CD4-positive, CD25-positive, alpha-beta regulatory T cell (primary cell): ENCODE results near the gene ESR1. TPM values are rescaled to one million over a fixed set of nuclear protein-coding genes. Genes with fewer than 3 reads are reported as not detected.
"Not testable (repeated sequence)": the region's sequence is repeated elsewhere in the genome, so short reads cannot be mapped to it uniquely, and the experiment has no call there.

Experiments used
- ATAC-seq, 2 donors: fragments of 150-1000 bp; cut with Tn5 transposase; one replicate each; pipeline ENCODE4 v1.10.0; 2021; ENCODE audit warnings: low read depth in 2 of 2, moderate number of reproducible peaks in 2 of 2, moderate library complexity in 1 of 2
- DNase-seq, 3 donors: peaks; one replicate each; pipeline versions ENCODE4 v3.0.0 to v3.0.0-alpha.2; 2012 to 2022; ENCODE audit warnings: mixed read lengths in 1 of 3
- H3K27ac ChIP-seq: one replicate; pipeline ENCODE4 v1.7.0; 2013; ENCODE audit warnings: mild to moderate bottlenecking, low read length; ENCODE audit not compliant: insufficient read depth, poor library complexity, severe bottlenecking
- H3K27me3 ChIP-seq: one replicate; pipeline ENCODE4 v1.7.0; 2013; ENCODE audit warnings: low read length; ENCODE audit not compliant: control insufficient read depth, insufficient read depth
- H3K36me3 ChIP-seq: one replicate; pipeline ENCODE4 v1.7.0; 2013; ENCODE audit warnings: mild to moderate bottlenecking, low read length, moderate library complexity; ENCODE audit not compliant: control insufficient read depth, insufficient read depth
- H3K4me1 ChIP-seq: 2 replicates; pipeline ENCODE4 v1.7.0; 2013; ENCODE audit warnings: mild to moderate bottlenecking, low read length; ENCODE audit not compliant: insufficient read depth, control insufficient read depth, poor library complexity, severe bottlenecking
- H3K4me3 ChIP-seq: one replicate; pipeline ENCODE4 v1.7.0; 2013; ENCODE audit warnings: low read depth, mild to moderate bottlenecking, low read length, moderate library complexity
- H3K9me3 ChIP-seq, 2 experiments: 1 replicate in 1 of 2; 2 replicates in 1 of 2; pipeline ENCODE4 v1.7.0; 2013; ENCODE audit warnings: low read length in 2 of 2, mild to moderate bottlenecking in 1 of 2, moderate library complexity in 1 of 2; ENCODE audit not compliant: control insufficient read depth in 2 of 2
- H3K27ac Mint-ChIP-seq, 3 donors: one replicate each; pipeline ENCODE4 v1.8.0; 2020 to 2022; ENCODE audit warnings: mild to moderate bottlenecking in 3 of 3, mixed read lengths in 3 of 3, moderate library complexity in 2 of 3
- H3K27me3 Mint-ChIP-seq: one replicate; pipeline ENCODE4 v1.8.0; 2022; ENCODE audit warnings: mild to moderate bottlenecking, mixed read lengths
- H3K36me3 Mint-ChIP-seq: one replicate; pipeline ENCODE4 v1.8.0; 2020; ENCODE audit warnings: mixed read lengths
- H3K4me1 Mint-ChIP-seq, 4 donors: one replicate each; pipeline ENCODE4 v1.8.0; 2020 to 2022; ENCODE audit warnings: mixed read lengths in 4 of 4, mild to moderate bottlenecking in 1 of 4
- H3K4me3 Mint-ChIP-seq, 4 donors: one replicate each; pipeline ENCODE4 v1.8.0; 2020 to 2022; ENCODE audit warnings: mild to moderate bottlenecking in 4 of 4, mixed read lengths in 4 of 4, moderate library complexity in 3 of 4
- H3K9me3 Mint-ChIP-seq, 7 donors: one replicate each; pipeline ENCODE4 v1.8.0; 2020 to 2022; ENCODE audit warnings: mixed read lengths in 7 of 7, mild to moderate bottlenecking in 3 of 7, moderate library complexity in 2 of 7
- polyA plus RNA-seq, 4 donors: library from polyadenylated mRNA; unstranded; fragments of 300-500 nt; fragmentation: Illumina TruSeq; gene quantifications; one replicate each; pipeline ENCODE4 v1.2.3, GENCODE V29; 2021
- total RNA-seq: library from RNA; stranded (reverse); gene quantifications from one replicate; pipeline ENCODE4 v1.2.3, GENCODE V29; 2022

The ESR1 gene
- total and polyA plus RNA-seq, 5 donors from 2014 or later: 0.18 to 4.7 (median 0.68) TPM

DNA sequence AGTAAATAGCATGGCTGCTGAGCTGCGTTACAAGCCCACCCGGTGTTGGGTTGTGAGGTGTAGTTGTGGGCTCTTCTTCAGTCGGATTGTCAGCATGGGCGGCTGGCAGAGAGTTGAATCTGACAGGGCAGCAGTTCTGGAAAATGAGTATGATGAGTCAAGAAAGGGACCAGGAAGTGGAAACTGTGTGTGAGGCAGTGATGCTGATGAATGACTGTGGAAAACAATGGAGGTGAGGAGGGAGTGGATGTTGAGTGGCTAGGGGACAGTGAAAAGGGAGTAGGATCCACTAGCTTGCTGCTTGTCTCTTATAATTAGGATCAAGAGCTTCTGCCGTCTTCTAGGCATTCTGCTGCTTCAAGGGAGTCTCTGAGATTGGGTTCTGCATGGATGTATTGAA, 154.3 kb downstream of the ESR1 start:
- Histone ChIP-seq H3K4me1 (no peaks in the 10 kb centered on the region), H3K4me3 (no peak overlapping the region), H3K36me3 (no peaks in the 10 kb centered on the region), H3K9me3 (no peaks in the 10 kb centered on the region), H3K27me3 (no peaks in the 10 kb centered on the region), H3K27ac (no peak overlapping the region)
- Mint-ChIP-seq H3K9me3 (peaks cover 0 to 5% (median 0%) of the 10 kb centered on the region in 7 donors), H3K4me3 (no peak overlapping the region), H3K4me1 (peaks cover 0 to 7% (median 3%) of the 10 kb centered on the region in 4 donors), H3K27me3 (peaks cover 12% of the 10 kb centered on the region), H3K27ac (no peak overlapping the region), H3K36me3 (peaks cover 3% of the 10 kb centered on the region)
- ATAC-seq: no peak
- no peak for DNase-seq

DNA sequence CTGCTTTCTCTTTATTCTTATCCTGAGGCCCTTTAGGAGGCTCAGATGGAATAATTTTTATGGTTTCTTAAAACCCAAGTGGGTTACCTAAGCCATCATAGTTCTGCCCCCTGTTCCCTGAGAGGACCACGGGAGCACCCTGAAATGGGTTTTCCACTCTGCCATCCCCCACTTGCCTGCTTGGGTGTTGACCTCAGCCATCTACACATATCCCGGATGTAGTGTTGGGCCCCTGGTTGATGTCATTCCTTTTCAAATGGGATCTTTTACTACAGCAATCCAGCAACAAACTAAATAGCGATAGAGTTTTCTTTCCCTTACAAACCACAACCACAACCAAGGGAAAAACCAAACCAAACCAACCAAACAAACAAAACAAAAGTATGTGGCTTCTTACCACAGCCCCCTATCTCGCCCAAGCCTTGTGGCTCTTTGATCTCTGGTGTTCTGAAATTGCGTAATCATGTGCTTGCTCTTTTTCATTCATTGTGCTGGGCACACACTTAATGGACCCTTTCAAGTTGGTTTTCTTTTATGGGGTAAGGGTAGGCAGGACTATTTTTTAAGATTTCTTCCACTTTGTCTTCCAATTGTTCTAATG, 154.9 kb downstream of the ESR1 start:
- H3K27ac Mint-ChIP-seq: no peak overlapping the region
- Histone ChIP-seq H3K36me3 (no peaks in the 10 kb centered on the region), H3K4me3 (no peak overlapping the region), H3K4me1 (no peaks in the 10 kb centered on the region), H3K9me3 (no peaks in the 10 kb centered on the region), H3K27me3 (no peaks in the 10 kb centered on the region), H3K27ac (no peak overlapping the region)
- peaks cover 0 to 8% (median 0%) of the 10 kb centered on the region in 7 donors for H3K9me3 Mint-ChIP-seq
- no peak overlapping the region for H3K4me3 Mint-ChIP-seq
- peaks cover 5% of the 10 kb centered on the region for H3K36me3 Mint-ChIP-seq
- ATAC-seq: no peak
- DNase-seq: no peak
- peaks cover 0 to 7% (median 3%) of the 10 kb centered on the region in 4 donors for H3K4me1 Mint-ChIP-seq
- peaks cover 12% of the 10 kb centered on the region for H3K27me3 Mint-ChIP-seq

DNA sequence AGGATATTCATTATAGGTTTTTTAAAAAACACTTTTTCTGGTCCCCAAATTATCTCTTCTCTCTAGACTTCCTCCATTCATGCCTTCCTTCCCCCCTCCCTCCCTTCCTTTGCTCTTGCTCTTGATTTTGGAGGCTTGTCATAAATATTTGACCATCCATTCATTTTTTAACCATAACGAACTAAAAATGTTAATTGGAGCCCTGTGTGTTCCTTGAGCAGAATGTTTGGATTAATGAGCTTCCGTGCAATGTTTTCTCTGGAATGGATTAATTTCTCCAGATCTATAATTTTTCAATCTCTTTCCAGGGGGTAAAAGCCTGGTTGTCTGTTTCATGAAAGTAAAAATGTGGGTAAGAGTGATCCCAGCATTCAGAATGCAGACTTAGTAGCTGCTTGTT, 155.5 kb downstream of the ESR1 start:
- no peaks in the 10 kb centered on the region for H3K27me3 ChIP-seq
- no peak overlapping the region for H3K27ac Mint-ChIP-seq
- no peak overlapping the region for H3K27ac ChIP-seq
- ATAC-seq (no peak), DNase-seq (no peak)
- no peaks in the 10 kb centered on the region for H3K4me1 ChIP-seq
- H3K9me3 ChIP-seq: no peaks in the 10 kb centered on the region
- H3K36me3 Mint-ChIP-seq: peaks cover 6% of the 10 kb centered on the region
- H3K4me3 Mint-ChIP-seq: no peak overlapping the region
- peaks cover 0 to 8% (median 2%) of the 10 kb centered on the region in 7 donors for H3K9me3 Mint-ChIP-seq
- no peak overlapping the region for H3K4me3 ChIP-seq
- H3K27me3 Mint-ChIP-seq: peaks cover 12% of the 10 kb centered on the region
- peaks cover 0 to 7% (median 3%) of the 10 kb centered on the region in 4 donors for H3K4me1 Mint-ChIP-seq
- no peaks in the 10 kb centered on the region for H3K36me3 ChIP-seq

DNA sequence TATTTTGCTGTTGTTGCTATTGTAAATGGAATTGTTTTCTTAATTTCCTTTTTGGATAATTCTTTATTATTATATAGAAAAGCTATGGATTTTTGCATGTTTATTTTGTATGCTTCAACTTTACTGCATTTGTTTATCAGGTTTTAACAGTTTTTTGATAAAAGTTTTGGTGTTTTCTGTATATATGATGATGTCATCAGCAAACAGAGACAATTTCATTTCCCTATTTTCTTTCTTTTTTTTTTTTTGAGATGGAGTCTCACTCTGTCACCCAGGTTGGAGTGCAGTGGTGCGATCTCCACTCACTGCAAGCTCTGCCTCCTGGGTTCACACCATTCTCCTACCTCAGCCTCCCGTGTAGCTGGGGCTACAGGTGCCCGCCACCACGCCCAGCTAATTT, 156.9 kb downstream of the ESR1 start:
- not testable (repeated sequence) for DNase-seq, H3K27ac ChIP-seq, H3K36me3 Mint-ChIP-seq, H3K36me3 ChIP-seq, H3K4me3 Mint-ChIP-seq, H3K9me3 Mint-ChIP-seq, H3K27me3 ChIP-seq, H3K9me3 ChIP-seq, H3K4me1 ChIP-seq, H3K4me1 Mint-ChIP-seq, H3K4me3 ChIP-seq, H3K27ac Mint-ChIP-seq, ATAC-seq
- H3K27me3 Mint-ChIP-seq: peaks cover 12% of the 10 kb centered on the region

DNA sequence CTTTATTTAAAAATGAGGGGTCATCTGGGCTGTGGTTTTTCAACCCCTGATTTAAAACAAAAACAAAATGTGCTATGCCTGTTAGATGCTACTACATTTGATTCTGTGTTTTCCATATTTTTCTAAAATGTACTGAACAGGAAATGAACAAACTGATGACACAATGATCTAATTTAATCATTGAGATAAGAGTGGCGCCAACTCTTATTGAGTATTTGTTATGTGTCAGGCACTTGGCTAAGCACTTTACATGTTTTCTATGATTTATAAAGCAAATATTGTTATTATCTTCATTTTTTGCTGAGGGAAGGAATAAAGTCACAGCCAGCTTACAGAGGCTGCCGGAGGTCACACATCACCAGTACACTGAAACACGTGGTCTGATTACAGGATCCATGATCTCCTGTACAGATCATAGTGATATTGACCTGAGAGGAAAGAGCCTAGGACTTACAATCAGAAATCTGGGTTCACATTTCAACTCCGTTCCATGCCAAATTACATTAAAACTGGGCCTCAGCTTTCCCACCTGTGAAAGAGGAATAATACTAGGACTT, 166.7 kb downstream of the ESR1 start:
- no peaks in the 10 kb centered on the region for H3K9me3 ChIP-seq
- H3K4me1 ChIP-seq: no peaks in the 10 kb centered on the region
- Mint-ChIP-seq H3K27ac (no peak overlapping the region), H3K36me3 (no peaks in the 10 kb centered on the region), H3K9me3 (peaks cover 0 to 2% (median 0%) of the 10 kb centered on the region in 7 donors), H3K27me3 (peaks cover 5% of the 10 kb centered on the region), H3K4me3 (no peak overlapping the region), H3K4me1 (no peaks in the 10 kb centered on the region)
- DNase-seq (no peak), ATAC-seq (no peak)
- no peak overlapping the region for H3K4me3 ChIP-seq
- no peaks in the 10 kb centered on the region for H3K36me3 ChIP-seq
- no peak overlapping the region for H3K27ac ChIP-seq
- H3K27me3 ChIP-seq: no peaks in the 10 kb centered on the region

DNA sequence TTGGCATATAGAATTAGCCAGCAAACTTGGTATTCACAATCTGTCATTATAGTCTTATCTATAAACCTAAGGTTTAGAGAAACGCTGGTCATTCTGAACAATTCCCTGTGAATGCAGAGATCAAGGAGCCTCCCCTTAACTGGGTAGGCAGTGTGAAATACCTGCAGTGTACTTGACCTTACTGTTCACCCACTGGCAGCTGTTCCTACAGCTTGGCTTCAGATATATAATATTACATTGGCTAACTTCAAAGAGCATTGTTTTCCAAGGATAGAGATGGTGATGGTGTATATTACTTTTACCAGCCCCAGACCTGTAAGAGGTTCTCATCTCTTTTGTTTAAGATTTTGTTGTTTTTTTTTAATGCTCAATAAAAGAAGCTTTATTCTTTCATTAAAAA, 168.3 kb downstream of the ESR1 start:
- Mint-ChIP-seq H3K27me3 (peaks cover 5% of the 10 kb centered on the region), H3K27ac (no peak overlapping the region), H3K4me3 (no peak overlapping the region), H3K36me3 (no peaks in the 10 kb centered on the region), H3K9me3 (peaks cover 0 to 1% (median 0%) of the 10 kb centered on the region in 7 donors), H3K4me1 (no peaks in the 10 kb centered on the region)
- no peak overlapping the region for H3K27ac ChIP-seq
- H3K9me3 ChIP-seq: no peaks in the 10 kb centered on the region
- no peak overlapping the region for H3K4me3 ChIP-seq
- no peaks in the 10 kb centered on the region for H3K27me3 ChIP-seq
- no peak for DNase-seq
- ATAC-seq: no peak
- H3K4me1 ChIP-seq: no peaks in the 10 kb centered on the region
- H3K36me3 ChIP-seq: no peaks in the 10 kb centered on the region

DNA sequence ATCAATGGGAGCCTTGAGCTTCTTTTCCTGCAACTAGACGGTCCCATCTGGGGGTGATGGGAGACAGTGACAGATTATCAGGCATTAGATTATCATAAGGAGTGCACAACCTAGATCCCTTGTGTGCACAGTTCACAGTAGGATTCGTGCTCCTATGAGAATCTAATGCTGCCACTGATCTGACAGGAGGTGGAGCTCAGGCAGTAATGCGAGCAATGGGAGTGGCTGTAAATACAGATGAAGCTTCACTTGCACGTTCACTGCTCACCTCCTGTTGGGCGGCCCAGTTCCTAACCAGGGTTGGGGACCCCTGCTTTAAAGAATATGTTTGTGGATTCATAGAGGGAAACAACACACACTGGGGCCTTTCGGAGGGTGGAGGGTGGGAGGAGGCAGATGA, 180.7 kb downstream of the ESR1 start:
- not testable (repeated sequence) for H3K27me3 ChIP-seq, H3K36me3 Mint-ChIP-seq, H3K4me1 Mint-ChIP-seq, H3K27ac ChIP-seq, H3K9me3 Mint-ChIP-seq, H3K27me3 Mint-ChIP-seq, H3K36me3 ChIP-seq, H3K4me3 Mint-ChIP-seq, ATAC-seq, H3K4me1 ChIP-seq, DNase-seq, H3K27ac Mint-ChIP-seq, H3K9me3 ChIP-seq, H3K4me3 ChIP-seq

DNA sequence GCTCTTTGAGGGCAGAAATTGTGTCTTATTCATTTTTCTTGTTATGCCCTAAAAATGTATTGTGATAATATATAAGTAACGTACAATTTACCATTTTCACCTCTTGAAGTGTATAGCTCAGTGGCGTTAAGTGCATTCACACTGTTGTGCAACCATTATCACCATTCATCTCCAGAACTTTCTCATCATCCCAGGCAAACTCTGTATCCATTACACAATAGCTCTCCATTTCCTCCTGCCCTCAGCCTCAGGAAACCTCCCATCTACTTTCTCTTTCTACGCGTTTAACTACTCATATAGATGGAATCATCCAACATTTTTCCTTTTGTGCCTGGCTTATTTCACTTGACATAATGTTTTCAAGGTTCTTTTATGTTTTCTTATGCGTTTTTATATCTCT, 184.6 kb downstream of the ESR1 start:
- peaks cover 0 to 6% (median 0%) of the 10 kb centered on the region in 7 donors for H3K9me3 Mint-ChIP-seq
- no peaks in the 10 kb centered on the region for H3K9me3 ChIP-seq
- H3K4me3 ChIP-seq: no peak overlapping the region
- no peak overlapping the region for H3K27ac Mint-ChIP-seq
- H3K27ac ChIP-seq: no peak overlapping the region
- no peaks in the 10 kb centered on the region for H3K4me1 ChIP-seq
- H3K4me1 Mint-ChIP-seq: no peaks in the 10 kb centered on the region
- peaks cover 5% of the 10 kb centered on the region for H3K27me3 Mint-ChIP-seq
- no peaks in the 10 kb centered on the region for H3K36me3 ChIP-seq
- DNase-seq (no peak), ATAC-seq (no peak)
- H3K36me3 Mint-ChIP-seq: peaks cover 3% of the 10 kb centered on the region
- no peak overlapping the region for H3K4me3 Mint-ChIP-seq
- H3K27me3 ChIP-seq: no peaks in the 10 kb centered on the region
